COLO668 (cell line): ENCODE results near the gene STXBP6.

Source experiments
- DNase-seq: peaks from one replicate; lab custom pipeline; 2025; ENCODE audit not compliant: unreplicated experiment; lab: John Stamatoyannopoulos, UW

The STXBP6 gene

GRCh38 chr14:24863968-24864684, 185.8 kb downstream of the STXBP6 start:
- no peak for DNase-seq

GRCh38 chr14:24861083-24861630, 188.8 kb downstream of the STXBP6 start:
- no peak for DNase-seq

- no peak for DNase-seq
Observed at GRCh38 chr14:24859559-24859958, 190.4 kb downstream of the STXBP6 start.

DNA sequence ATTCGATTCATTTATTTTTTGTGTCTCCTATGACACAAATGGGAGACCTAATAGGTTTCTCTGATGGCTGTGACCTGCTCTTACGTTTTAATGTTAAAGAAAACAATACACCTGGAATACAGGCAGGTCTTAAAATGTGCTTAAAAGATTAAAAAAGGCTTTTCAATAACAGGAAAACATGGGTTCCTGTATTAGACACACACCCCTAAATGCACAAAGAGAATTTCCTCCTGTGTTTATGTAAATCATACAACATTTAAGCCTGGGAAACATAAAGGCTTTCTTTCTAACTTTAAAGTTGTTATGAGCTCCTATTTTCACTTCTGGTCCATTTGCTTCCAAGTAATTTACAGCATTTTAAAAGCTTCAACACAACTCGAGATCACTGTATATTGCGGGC, 191.3 kb downstream of the STXBP6 start:
- DNase-seq: no peak

- DNase-seq: no peak
Observed at GRCh38 chr14:24858052-24858451, 191.9 kb downstream of the STXBP6 start.

DNA sequence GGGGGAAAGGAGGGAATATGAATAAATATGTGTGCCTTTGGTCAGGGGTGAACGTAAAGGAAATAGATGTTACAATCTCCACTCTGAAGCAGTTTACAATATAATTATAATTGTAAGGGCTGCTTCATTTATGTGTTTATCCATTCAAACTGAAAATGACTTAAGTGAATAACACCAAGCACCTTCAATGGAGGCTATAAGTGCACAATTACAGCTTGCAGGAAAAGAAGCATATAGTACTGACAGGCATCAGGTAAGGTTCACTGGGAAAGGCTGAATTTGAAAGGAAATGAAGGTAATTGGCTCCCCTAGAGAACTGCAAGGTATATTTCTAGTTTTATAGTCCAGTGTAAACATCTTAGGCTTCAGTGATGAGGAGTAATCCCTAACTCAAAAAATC, 192.7 kb downstream of the STXBP6 start:
- no peak for DNase-seq

DNA sequence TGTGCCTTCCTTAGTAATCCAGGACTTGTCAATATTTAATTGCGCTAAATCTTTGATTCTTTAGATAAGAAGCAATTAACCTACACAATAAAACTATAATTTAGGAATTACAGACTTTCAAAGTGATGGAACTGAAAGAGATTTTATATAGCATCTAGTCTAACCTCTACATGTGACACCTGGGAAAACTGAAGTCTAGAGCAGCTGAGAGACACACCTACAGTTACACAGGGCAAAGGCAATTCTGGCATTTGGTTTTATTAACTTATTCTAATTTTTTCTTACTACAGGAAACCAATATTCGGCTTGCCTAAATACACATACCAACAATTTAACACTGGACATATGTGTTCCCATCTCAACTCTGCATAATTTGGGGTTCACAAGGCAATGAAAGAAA, 196.5 kb downstream of the STXBP6 start:
- DNase-seq: no peak

DNA sequence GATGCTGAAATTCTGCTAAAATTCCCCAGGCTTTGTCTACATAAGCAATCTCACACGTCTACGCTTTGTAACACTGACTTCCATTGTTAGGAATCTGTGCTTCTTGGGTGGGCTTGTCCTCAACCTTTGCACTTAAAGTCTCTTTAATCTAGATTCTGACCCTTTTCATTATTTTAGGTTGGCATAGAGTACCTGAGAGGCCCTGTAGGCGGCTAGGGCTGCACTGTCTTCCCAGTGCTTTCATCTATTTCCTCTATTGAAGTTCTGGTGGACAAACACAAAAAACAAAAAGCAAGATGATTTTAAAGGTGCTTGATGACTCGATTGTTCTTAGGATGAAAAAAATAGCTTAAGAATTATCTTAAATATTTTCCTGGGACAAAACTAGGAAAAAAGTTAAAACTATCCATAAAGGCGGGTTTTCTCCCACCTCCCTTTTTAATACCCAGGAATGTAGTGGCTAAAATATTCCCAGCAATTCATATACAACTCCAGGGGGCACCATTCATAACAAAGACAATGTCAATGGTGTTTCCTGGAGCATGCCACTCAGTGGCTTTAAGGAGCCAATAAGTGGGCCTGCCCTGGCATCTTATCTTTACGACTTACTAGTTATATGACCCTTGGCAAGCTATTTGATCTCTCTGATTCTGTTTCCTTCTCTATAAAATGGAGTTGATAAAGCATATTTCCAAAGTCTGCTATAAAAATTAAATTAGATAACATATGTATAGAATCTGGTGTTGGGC, 197.5 kb downstream of the STXBP6 start:
- no peak for DNase-seq

GRCh38 chr14:24851837-24852236, 198.1 kb downstream of the STXBP6 start:
- DNase-seq: no peak

DNA sequence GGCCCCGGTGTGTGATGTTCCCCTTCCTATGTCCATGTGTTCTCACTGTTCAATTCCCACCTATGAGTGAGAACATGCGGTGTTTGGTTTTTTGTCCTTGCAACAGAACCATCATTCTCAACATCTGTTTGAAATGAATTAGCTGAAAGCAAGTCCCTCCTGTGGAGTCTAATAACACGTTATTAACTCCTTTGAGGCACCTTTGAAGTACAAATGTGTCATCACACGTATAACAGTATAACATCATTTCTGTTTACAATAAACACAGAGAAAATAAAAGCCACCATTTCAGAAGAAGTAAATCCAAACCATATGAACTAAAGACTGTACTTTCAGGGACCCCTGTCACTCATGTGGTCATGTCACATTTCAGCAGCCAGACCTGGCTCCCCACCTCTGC, 198.5 kb downstream of the STXBP6 start:
- DNase-seq: no peak

GRCh38 chr14:24850072-24850471, 199.9 kb downstream of the STXBP6 start:
- DNase-seq: no peak

- no peak for DNase-seq
Observed at GRCh38 chr14:24849471-24849870, 200.5 kb downstream of the STXBP6 start.

DNA sequence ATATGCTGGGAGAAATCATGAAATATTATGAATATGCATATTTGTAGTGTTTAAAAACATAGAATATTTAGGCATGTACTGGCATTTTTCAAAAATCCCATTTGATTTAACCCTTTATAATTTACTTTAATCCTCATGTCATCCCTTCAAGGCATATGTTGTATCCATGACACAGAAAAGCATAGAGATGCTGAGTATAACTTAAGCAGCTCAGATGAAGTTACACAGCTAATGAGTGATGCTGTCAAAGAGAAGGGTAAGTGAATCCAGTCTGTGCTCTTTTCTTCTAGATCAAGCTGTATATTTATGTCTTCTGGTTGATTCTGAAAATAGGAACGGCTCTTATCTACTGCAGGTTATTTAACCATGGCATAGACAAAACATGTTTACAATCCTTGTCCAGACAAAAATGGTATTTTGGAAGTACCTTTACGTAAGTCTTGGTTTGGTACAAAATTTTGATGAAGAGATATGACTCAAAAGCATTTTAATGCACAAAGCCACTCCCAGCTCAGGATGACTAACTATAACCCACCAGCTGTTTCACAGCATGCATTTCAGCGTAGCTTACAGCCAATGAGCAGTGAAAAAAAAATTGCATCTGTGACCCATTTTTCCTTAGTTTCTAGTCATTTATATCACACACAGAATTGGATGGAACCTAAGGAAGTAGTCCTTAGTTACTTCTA, 201.7 kb downstream of the STXBP6 start:
- no peak for DNase-seq

GRCh38 chr14:24847568-24848095, 202.3 kb downstream of the STXBP6 start:
- no peak for DNase-seq

GRCh38 chr14:24846261-24846660, 203.7 kb downstream of the STXBP6 start:
- DNase-seq: no peak

DNA sequence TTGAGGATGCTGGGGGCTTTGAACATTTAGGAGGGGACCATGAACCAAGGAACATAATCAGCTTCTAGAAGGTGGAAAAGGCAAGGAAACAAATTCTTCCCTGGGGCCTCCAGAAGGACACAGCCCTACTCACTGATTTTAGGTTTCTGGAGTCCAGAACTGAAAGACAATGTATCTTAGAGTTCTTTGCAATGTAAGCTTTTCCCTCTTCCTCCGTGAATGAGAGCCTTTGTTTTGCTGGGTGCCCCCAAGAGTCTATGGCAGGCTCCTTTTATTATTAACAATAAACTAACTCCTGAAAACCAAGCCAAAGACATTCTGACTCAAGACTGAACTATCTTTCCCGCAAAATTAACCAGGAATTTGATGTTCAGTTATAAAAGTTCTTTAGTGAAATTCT, 204.1 kb downstream of the STXBP6 start:
- no peak for DNase-seq

DNA sequence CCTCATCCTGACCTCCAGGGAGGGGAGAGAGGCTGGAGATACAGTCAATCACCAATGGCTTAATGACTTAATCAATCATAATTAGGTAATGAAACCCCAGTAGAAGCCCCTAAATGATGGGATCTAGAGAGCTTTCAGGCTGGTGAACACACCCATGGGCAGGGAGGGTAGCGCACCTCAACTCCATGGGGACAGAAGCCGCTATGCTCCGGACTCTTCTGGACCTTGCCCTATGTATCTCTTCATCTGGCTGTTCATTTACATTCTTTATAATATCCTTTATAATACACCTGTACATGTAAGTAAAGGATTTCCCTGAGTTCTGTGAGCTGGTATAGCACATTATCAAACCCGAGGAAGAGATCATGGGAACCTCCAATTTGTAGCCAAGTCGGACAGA, 205.9 kb downstream of the STXBP6 start:
- no peak for DNase-seq

GRCh38 chr14:24843494-24843893, 206.5 kb downstream of the STXBP6 start:
- no peak for DNase-seq

DNA sequence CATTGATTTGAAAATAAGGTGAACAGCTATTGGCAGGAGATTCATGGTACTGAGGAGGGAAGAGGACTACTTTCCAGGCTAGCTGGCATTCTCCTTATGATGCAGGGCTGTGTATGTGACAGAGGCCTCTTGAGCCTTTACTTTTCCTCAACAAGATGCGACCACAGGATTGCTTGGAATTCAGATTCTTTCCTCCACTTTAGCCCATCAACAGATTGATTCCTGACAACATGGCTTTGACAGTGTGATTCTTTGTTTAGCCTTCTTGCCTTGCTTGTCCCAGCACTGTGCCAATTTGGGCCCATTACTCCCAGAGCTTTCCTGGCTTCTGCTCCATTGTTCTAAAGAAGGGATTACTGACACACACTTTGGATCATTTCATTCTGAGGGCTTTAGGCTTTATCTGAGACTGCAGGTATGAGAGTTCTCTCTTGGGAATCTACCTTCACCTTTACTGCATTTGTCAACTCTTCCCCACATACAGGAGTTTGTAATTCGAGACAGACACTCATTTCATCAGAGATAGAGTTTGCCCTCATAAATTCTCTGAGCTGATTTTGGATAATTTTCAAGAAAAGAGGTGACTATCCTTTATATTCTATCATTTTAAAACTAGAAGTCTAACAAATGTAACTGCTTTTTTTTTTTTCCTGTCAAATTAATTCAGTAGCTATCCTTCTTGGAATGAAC, 209.6 kb downstream of the STXBP6 start:
- no peak for DNase-seq

- DNase-seq: peak; percentile 27
Observed at GRCh38 chr14:24839617-24840203, 210.2 kb downstream of the STXBP6 start.
